HCT116 (cell line): Measurements from ENCODE around the gene CFC1. TPM values are rescaled to one million over a fixed set of nuclear protein-coding genes. Genes with fewer than 3 reads are reported as not detected.
"Not testable (repeated sequence)": the region's sequence is repeated elsewhere in the genome, so short reads cannot be mapped to it uniquely, and the experiment has no call there.

Source experiments
- ATAC-seq: fragments of 200-7000 bp; cut with Tn5 transposase; 2 replicates; pipeline ENCODE4 v1.9.1; 2020; ENCODE audit warnings: mild to moderate bottlenecking, moderate library complexity
- BruUV-seq: library from RNA; stranded (reverse); fragments of 400-500 nt; replicated peaks from 2 replicates; lab custom pipeline; 2021; lab: Mats Ljungman, UMichigan
- CTCF ChIA-PET: fragments of 300-600 bp; sonication (Branson Sonifier 250); formaldehyde crosslinking; loops from one replicate; lab custom pipeline; 2021; ENCODE audit warnings: antibody characterized with exemption; lab: Charles Lee
- POLR2A ChIA-PET: fragments of 300-600, 350-600 bp; sonication (Branson Sonifier 250); formaldehyde crosslinking; loops from one replicate; lab custom pipeline; 2021; ENCODE audit warnings: antibody characterized with exemption; lab: Charles Lee
- RAD21 ChIA-PET, 2 experiments: fragments of 300-600 bp; sonication (Branson Sonifier 250); formaldehyde crosslinking; loops; one replicate each; lab custom pipeline; 2023; ENCODE audit warnings: low total read pairs in 2 of 2; ENCODE audit not compliant: uncharacterized antibody in 2 of 2, unreplicated experiment in 2 of 2, low non-redundant PET in 1 of 2; lab: Charles Lee
- DNase-seq: peaks from one replicate; pipeline ENCODE4 v3.0.0-alpha.2; 2010; ENCODE audit warnings: low read depth, low spot score
- H2AFZ ChIP-seq: fragments of 200-600 bp; shearing (Covaris generic), sonication (generic); 2 replicates; pipeline ENCODE4 v1.6.1; 2017; ENCODE audit warnings: low read depth, mixed run types, mixed read lengths, antibody characterized with exemption, low read length; ENCODE audit not compliant: poor library complexity, severe bottlenecking
- H3K27ac ChIP-seq: 2 replicates; pipeline ENCODE4 v1.5.1; 2012; ENCODE audit warnings: low read depth, low read length
- H3K27me3 ChIP-seq: fragments of 200-600 bp; sonication (generic); 2 replicates; pipeline ENCODE4 v1.6.1; 2016; ENCODE audit warnings: mixed run types, low read length, mixed read lengths; ENCODE audit not compliant: insufficient read depth
- H3K36me3 ChIP-seq, 2 experiments: fragments of 200-500 bp in 1 of 2; fragments of 200-600 bp in 1 of 2; sonication (Bioruptor generic) in 1 of 2; sonication (generic) in 1 of 2; 2 replicates each; pipeline versions ENCODE4 v1.5.1 to v1.6.1; 2014 to 2016; ENCODE audit warnings: low read length in 2 of 2, inconsistent platforms in 1 of 2, mixed read lengths in 1 of 2, mixed run types in 1 of 2; ENCODE audit not compliant: insufficient read depth in 2 of 2, control insufficient read depth in 1 of 2
- H3K4me1 ChIP-seq, 2 experiments: fragments of 200-600 bp in 1 of 2; sonication (generic) in 1 of 2; 2 replicates each; pipeline versions ENCODE4 v1.5.1 to v1.6.1; 2012 to 2017; ENCODE audit warnings: low read length in 2 of 2, inconsistent platforms in 1 of 2, mild to moderate bottlenecking in 1 of 2, mixed read lengths in 1 of 2, mixed run types in 1 of 2, moderate library complexity in 1 of 2; ENCODE audit not compliant: insufficient read depth in 2 of 2, control insufficient read depth in 1 of 2
- H3K4me2 ChIP-seq: fragments of 200-600 bp; sonication (generic); 2 replicates; pipeline ENCODE4 v1.6.1; 2017; ENCODE audit warnings: mixed run types, low read length, mixed read lengths
- H3K4me3 ChIP-seq, 2 experiments: fragments of 200-600 bp in 1 of 2; sonication (generic) in 1 of 2; replicated peaks in 1 of 2; 2 replicates each; pipeline ENCODE4 v1.5.1; 2011 to 2016; ENCODE audit warnings: low read length in 2 of 2, control low read depth in 1 of 2, low read depth in 1 of 2, mild to moderate bottlenecking in 1 of 2, mixed read lengths in 1 of 2, mixed run types in 1 of 2
- H3K79me2 ChIP-seq: fragments of 200-600 bp; sonication (generic); 2 replicates; pipeline ENCODE4 v1.6.1; 2017; ENCODE audit warnings: mild to moderate bottlenecking, mixed run types, low read length, moderate library complexity, mixed read lengths; ENCODE audit not compliant: insufficient read depth
- H3K9ac ChIP-seq: fragments of 200-600 bp; sonication (generic); 2 replicates; pipeline ENCODE4 v1.6.1; 2016; ENCODE audit warnings: low read length, mixed read lengths
- H3K9me2 ChIP-seq: fragments of 200-600 bp; sonication (generic), shearing (Covaris generic); 2 replicates; pipeline ENCODE4 v1.6.1; 2017; ENCODE audit warnings: mixed run types, mild to moderate bottlenecking, moderate library complexity; ENCODE audit not compliant: insufficient read depth
- H3K9me3 ChIP-seq, 2 experiments: fragments of 200-500 bp in 1 of 2; fragments of 200-600 bp in 1 of 2; sonication (Bioruptor generic) in 1 of 2; sonication (generic) in 1 of 2; 2 replicates each; pipeline ENCODE4 v1.6.1; 2014 to 2017; ENCODE audit warnings: low read length in 2 of 2, mixed read lengths in 2 of 2, inconsistent platforms in 1 of 2, low read depth in 1 of 2, mild to moderate bottlenecking in 1 of 2, mixed run types in 1 of 2, moderate library complexity in 1 of 2; ENCODE audit not compliant: control insufficient read depth in 1 of 2, insufficient read depth in 1 of 2
- H4K20me1 ChIP-seq: fragments of 200-600 bp; sonication (generic), shearing (Covaris generic); 2 replicates; pipeline ENCODE4 v1.6.1; 2017; ENCODE audit warnings: mixed run types, mild to moderate bottlenecking, moderate library complexity; ENCODE audit not compliant: insufficient read depth
- intact Hi-C: fragments of 100-400 bp; cut with micrococcal nuclease; formaldehyde crosslinking; loops from 2 replicates; pipeline ENCODE4 v1.10.0; 2022
- total RNA-seq: library from RNA; stranded (reverse); gene quantifications from one replicate; pipeline ENCODE4 v1.2.1, GENCODE V29; 2021; ENCODE audit not compliant: unreplicated experiment

The CFC1 gene
- total RNA-seq, 1 experiment from 2014 or later = not detected

- CTCF ChIA-PET, RAD21 ChIA-PET, DNase-seq, H3K79me2 ChIP-seq, BruUV-seq, H3K27me3 ChIP-seq, H3K9ac ChIP-seq, H3K27ac ChIP-seq, H3K4me2 ChIP-seq, H3K9me2 ChIP-seq, H3K36me3 ChIP-seq, intact Hi-C loops, H3K4me1 ChIP-seq, H3K4me3 ChIP-seq, H2AFZ ChIP-seq, ATAC-seq, H4K20me1 ChIP-seq, H3K9me3 ChIP-seq, POLR2A ChIA-PET: not testable (repeated sequence)
Observed at GRCh38 chr2:130582970-130583369, 16.4 kb downstream of the CFC1 start.

GRCh38 chr2:130581491-130581890 is 17.9 kb downstream of the CFC1 start:
- POLR2A ChIA-PET, H3K9ac ChIP-seq, DNase-seq, H3K4me2 ChIP-seq, H3K4me3 ChIP-seq, intact Hi-C loops, H3K9me3 ChIP-seq, RAD21 ChIA-PET, ATAC-seq, H4K20me1 ChIP-seq, H3K27ac ChIP-seq, H3K36me3 ChIP-seq, H3K27me3 ChIP-seq, CTCF ChIA-PET, H3K79me2 ChIP-seq, H3K9me2 ChIP-seq, H2AFZ ChIP-seq, H3K4me1 ChIP-seq, BruUV-seq: not testable (repeated sequence)

- H3K4me2 ChIP-seq, H2AFZ ChIP-seq, POLR2A ChIA-PET, H3K27me3 ChIP-seq, H3K27ac ChIP-seq, CTCF ChIA-PET, H4K20me1 ChIP-seq, H3K4me1 ChIP-seq, H3K79me2 ChIP-seq, H3K36me3 ChIP-seq, RAD21 ChIA-PET, BruUV-seq, H3K9me2 ChIP-seq, intact Hi-C loops, ATAC-seq, H3K9me3 ChIP-seq, H3K9ac ChIP-seq, H3K4me3 ChIP-seq, DNase-seq: not testable (repeated sequence)
Observed at GRCh38 chr2:130579121-130579520, 20.3 kb downstream of the CFC1 start.

- H3K9ac ChIP-seq, H3K36me3 ChIP-seq, RAD21 ChIA-PET, H4K20me1 ChIP-seq, H2AFZ ChIP-seq, H3K9me3 ChIP-seq, H3K27ac ChIP-seq, H3K27me3 ChIP-seq, CTCF ChIA-PET, H3K4me3 ChIP-seq, H3K79me2 ChIP-seq, POLR2A ChIA-PET, BruUV-seq, H3K9me2 ChIP-seq, intact Hi-C loops, ATAC-seq, H3K4me2 ChIP-seq, H3K4me1 ChIP-seq, DNase-seq: not testable (repeated sequence)
Observed at GRCh38 chr2:130577559-130577958, 21.8 kb downstream of the CFC1 start.
